ENCODE measurements around the gene KCNJ2.

The KCNJ2 gene

DNA sequence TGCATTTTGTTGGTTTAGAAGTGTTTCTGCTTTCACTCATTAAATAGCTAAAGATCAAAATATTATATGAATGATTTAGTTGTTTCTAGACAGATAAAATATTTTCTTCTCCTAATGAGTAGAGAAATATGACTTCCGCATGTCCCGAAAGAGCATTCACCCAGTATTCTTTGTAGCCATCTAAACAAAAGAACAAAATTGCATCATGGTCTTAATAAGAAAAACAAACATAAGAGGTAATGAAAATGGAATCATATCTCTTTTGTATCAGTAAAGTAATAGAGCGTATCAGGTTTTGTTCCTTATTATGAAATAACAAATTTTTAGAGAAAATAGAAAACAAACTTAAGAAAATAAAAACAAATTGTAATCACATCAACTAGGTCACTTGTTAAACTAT is 16.1 kb upstream of the KCNJ2 start:
- Histone ChIP-seq H3K9ac (ENCODE audit: low read length) (no peak overlapping the region), H3K4me3 (ENCODE audit: low read depth, low read length, poor library complexity, severe bottlenecking) (no peak overlapping the region), H3K27ac (ENCODE audit: low read depth, low read length, poor library complexity, severe bottlenecking) (no peak overlapping the region), H3K4me2 (ENCODE audit: low read length) (no peak overlapping the region), H3K36me3 (ENCODE audit: insufficient read depth, low read length) (no peaks in the 10 kb centered on the region), H3K9me2 (ENCODE audit: low read depth, low read length) (no peaks in the 10 kb centered on the region), H3K4me1 (ENCODE audit: insufficient read depth, low read length, severe bottlenecking) (no peaks in the 10 kb centered on the region), H3F3A (ENCODE audit: insufficient read depth, low read length) (no peaks in the 10 kb centered on the region), H3K27me3 (ENCODE audit: insufficient read depth, low read length) (no peaks in the 10 kb centered on the region), H4K20me1 (ENCODE audit: insufficient read depth, low read length) (no peaks in the 10 kb centered on the region), H3K9me3 (ENCODE audit: low read length) (no peaks in the 10 kb centered on the region), H2AFZ (ENCODE audit: low read length) (no peak overlapping the region), H3K79me2 (ENCODE audit: insufficient read depth, low read length) (no peaks in the 10 kb centered on the region)
- TF ChIP-seq EZH2 (IDR thresholded peaks at IDR 0.05; ENCODE audit: borderline replicate concordance, low read length), result no peak
- TF ChIP-seq, protein P1, sequence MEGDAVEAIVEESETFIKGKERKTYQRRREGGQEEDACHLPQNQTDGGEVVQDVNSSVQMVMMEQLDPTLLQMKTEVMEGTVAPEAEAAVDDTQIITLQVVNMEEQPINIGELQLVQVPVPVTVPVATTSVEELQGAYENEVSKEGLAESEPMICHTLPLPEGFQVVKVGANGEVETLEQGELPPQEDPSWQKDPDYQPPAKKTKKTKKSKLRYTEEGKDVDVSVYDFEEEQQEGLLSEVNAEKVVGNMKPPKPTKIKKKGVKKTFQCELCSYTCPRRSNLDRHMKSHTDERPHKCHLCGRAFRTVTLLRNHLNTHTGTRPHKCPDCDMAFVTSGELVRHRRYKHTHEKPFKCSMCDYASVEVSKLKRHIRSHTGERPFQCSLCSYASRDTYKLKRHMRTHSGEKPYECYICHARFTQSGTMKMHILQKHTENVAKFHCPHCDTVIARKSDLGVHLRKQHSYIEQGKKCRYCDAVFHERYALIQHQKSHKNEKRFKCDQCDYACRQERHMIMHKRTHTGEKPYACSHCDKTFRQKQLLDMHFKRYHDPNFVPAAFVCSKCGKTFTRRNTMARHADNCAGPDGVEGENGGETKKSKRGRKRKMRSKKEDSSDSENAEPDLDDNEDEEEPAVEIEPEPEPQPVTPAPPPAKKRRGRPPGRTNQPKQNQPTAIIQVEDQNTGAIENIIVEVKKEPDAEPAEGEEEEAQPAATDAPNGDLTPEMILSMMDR (IDR thresholded peaks at IDR 0.05; ENCODE audit: low read length), result no peak

DNA sequence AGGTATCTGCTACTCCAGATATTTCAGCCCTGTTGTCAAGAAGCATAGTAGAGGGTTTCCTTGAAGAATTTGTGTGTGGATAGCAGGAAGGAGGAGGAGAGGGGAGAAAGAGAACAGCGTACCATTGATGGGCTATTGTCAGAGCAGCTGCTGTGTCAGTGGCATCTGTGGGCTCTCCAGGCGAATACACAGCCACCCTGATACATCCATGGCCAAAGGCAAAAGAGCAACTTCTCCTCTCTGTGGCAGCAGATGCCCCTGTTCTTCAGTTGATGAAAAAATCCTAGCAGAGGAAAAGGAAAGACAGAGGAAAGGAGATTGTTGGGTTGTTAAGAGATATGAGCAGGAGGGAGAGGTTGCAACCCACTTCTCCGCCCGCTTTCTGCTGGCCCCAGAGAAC is 12.2 kb upstream of the KCNJ2 start:
- no peaks in the 10 kb centered on the region for H4K20me1 ChIP-seq (ENCODE audit: insufficient read depth, low read length)
- no peak for TF ChIP-seq EZH2 (IDR thresholded peaks at IDR 0.05; ENCODE audit: borderline replicate concordance, low read length)
- TF ChIP-seq, protein P1 (IDR thresholded peaks at IDR 0.05; ENCODE audit: low read length), result no peak
- no peaks in the 10 kb centered on the region for H3K36me3 ChIP-seq (ENCODE audit: insufficient read depth, low read length)
- H2AFZ ChIP-seq (ENCODE audit: low read length), result no peak overlapping the region
- H3K9ac ChIP-seq (ENCODE audit: low read length), result no peak overlapping the region
- H3F3A ChIP-seq (ENCODE audit: insufficient read depth, low read length), result no peaks in the 10 kb centered on the region
- no peaks in the 10 kb centered on the region for H3K79me2 ChIP-seq (ENCODE audit: insufficient read depth, low read length)
- no peaks in the 10 kb centered on the region for H3K4me1 ChIP-seq (ENCODE audit: insufficient read depth, low read length, severe bottlenecking)
- H3K4me3 ChIP-seq (ENCODE audit: low read depth, low read length, poor library complexity, severe bottlenecking), result no peak overlapping the region
- no peaks in the 10 kb centered on the region for H3K27me3 ChIP-seq (ENCODE audit: insufficient read depth, low read length)
- H3K4me2 ChIP-seq (ENCODE audit: low read length), result no peak overlapping the region
- H3K9me3 ChIP-seq (ENCODE audit: low read length), result no peaks in the 10 kb centered on the region
- H3K27ac ChIP-seq (ENCODE audit: low read depth, low read length, poor library complexity, severe bottlenecking), result no peak overlapping the region
- H3K9me2 ChIP-seq (ENCODE audit: low read depth, low read length), result no peaks in the 10 kb centered on the region

DNA sequence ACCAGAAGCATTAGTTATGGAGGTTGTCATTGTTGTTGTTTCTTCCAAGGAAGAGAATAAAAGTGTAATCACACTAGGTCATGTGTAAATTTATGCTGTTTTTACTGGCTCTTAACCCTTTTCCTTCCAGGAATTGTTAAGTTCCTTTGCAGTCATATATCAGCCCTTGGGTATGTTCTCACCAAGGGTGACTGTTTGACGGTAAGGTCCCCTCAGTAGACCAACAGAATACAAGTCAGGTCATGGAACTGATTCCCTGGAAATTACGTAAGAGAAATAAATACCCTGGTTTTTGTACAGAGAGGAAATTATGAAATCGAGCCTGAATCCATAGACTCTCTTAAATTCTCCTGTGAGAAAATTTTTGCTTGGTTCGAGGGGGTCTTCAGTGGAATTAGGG is 11.2 kb upstream of the KCNJ2 start:
- no peak overlapping the region for H2AFZ ChIP-seq (ENCODE audit: low read length)
- H3K9me3 ChIP-seq (ENCODE audit: low read length), result no peaks in the 10 kb centered on the region
- no peaks in the 10 kb centered on the region for H3K36me3 ChIP-seq (ENCODE audit: insufficient read depth, low read length)
- H3K27ac ChIP-seq (ENCODE audit: low read depth, low read length, poor library complexity, severe bottlenecking), result no peak overlapping the region
- no peaks in the 10 kb centered on the region for H3K27me3 ChIP-seq (ENCODE audit: insufficient read depth, low read length)
- no peaks in the 10 kb centered on the region for H3K4me1 ChIP-seq (ENCODE audit: insufficient read depth, low read length, severe bottlenecking)
- no peak overlapping the region for H3K4me3 ChIP-seq (ENCODE audit: low read depth, low read length, poor library complexity, severe bottlenecking)
- H3K9me2 ChIP-seq (ENCODE audit: low read depth, low read length), result no peaks in the 10 kb centered on the region
- no peak for TF ChIP-seq EZH2 (IDR thresholded peaks at IDR 0.05; ENCODE audit: borderline replicate concordance, low read length)
- TF ChIP-seq, protein P1 (IDR thresholded peaks at IDR 0.05; ENCODE audit: low read length), result no peak
- H3K4me2 ChIP-seq (ENCODE audit: low read length), result no peak overlapping the region
- H3F3A ChIP-seq (ENCODE audit: insufficient read depth, low read length), result no peaks in the 10 kb centered on the region
- H4K20me1 ChIP-seq (ENCODE audit: insufficient read depth, low read length), result no peaks in the 10 kb centered on the region
- H3K9ac ChIP-seq (ENCODE audit: low read length), result no peak overlapping the region
- no peaks in the 10 kb centered on the region for H3K79me2 ChIP-seq (ENCODE audit: insufficient read depth, low read length)
